Pancreas (tissue), 10 donors: ENCODE results near the gene PRSS50. TPM values are rescaled to one million over a fixed set of nuclear protein-coding genes. Genes with fewer than 3 reads are reported as not detected.
"Not testable (repeated sequence)": the region's sequence is repeated elsewhere in the genome, so short reads cannot be mapped to it uniquely, and the experiment has no call there.

Experiments used
- ATAC-seq, 4 donors: fragments of 200-7000 bp; cut with Tn5 transposase; one replicate each; pipeline versions ENCODE4 v1.8.0 to v1.9.1; 2020; ENCODE audit warnings: mild to moderate bottlenecking in 4 of 4, moderate library complexity in 4 of 4
- DNase-seq, 6 donors: peaks; one replicate each; pipeline ENCODE4 v3.0.0-alpha.2; 2020
- FAIRE-seq: peaks from 2 replicates; lab custom pipeline; 2012; peaks lifted over from hg19 to GRCh38; lab: Jason Lieb, UNC
- H3K27ac ChIP-seq, 4 donors: fragments of 200-600 bp; sonication (generic); 1 replicate in 3 of 4; 2 replicates in 1 of 4; pipeline versions ENCODE4 v1.5.0 to v1.8.0; 2020
- H3K27me3 ChIP-seq, 4 donors: fragments of 200-600 bp; one replicate each; pipeline ENCODE4 v1.8.0; 2021
- H3K36me3 ChIP-seq, 3 donors: fragments of 200-600 bp; sonication (generic) in 1 of 3; one replicate each; pipeline versions ENCODE4 v1.5.0 to v1.8.0; 2020 to 2021
- H3K4me1 ChIP-seq, 3 donors: fragments of 200-600 bp; one replicate each; pipeline ENCODE4 v1.8.0; 2021
- H3K4me3 ChIP-seq, 4 donors: fragments of 200-600 bp; sonication (generic) in 2 of 4; one replicate each; pipeline versions ENCODE4 v1.5.0 to v1.8.0; 2020 to 2021
- H3K9me3 ChIP-seq, 4 donors: fragments of 200-600 bp; one replicate each; pipeline ENCODE4 v1.8.0; 2021
- CTCF ChIP-seq, 4 donors: fragments of 200-600 bp; sonication (generic) in 3 of 4; IDR thresholded peaks; one replicate each; pipeline versions ENCODE4 v1.5.0 to v1.8.0; 2021; ENCODE audit warnings: antibody characterized with exemption in 4 of 4
- WGBS, 2 donors: extraction: QIAGEN DNeasy Blood & Tissue Kit; methylation state at CpG; one replicate each; pipeline ENCODE4 v1.1.7; 2013; 5-methylcytosine and 5-hydroxymethylcytosine counted together
- intact Hi-C, 3 donors: fragments of 100-400 bp; cut with DNase I; formaldehyde crosslinking; loops; one replicate each; pipeline versions ENCODE4 v1.11.1 to v1.14.2; 2022
- polyA plus RNA-seq, 2 donors: library from polyadenylated mRNA; stranded (reverse); fragments of 200-250 nt; gene quantifications; one replicate each; pipeline ENCODE4 v1.2.3, GENCODE V29; 2013
- total RNA-seq, 6 donors: library from RNA; stranded (reverse); fragmentation: NEBNext Ultra II Directional in 4 of 6; extraction: Animal tissue kit (Norgen Biotek cat#: 25700) in 4 of 6; gene quantifications; one replicate each; pipeline versions ENCODE4 v1.2.1 to v1.2.4, GENCODE V29; 2021 to 2023
- donor health status: healthy with polysubstance abuse.
- donor health status: DM: no; HTN: no; CAD: no; lungs with moderate emphysema.
- donor health status: DM: no; HTN: no; CAD: no.
- donor health status: control.
- donor health status: control.
- donor health status: Bipolar disorder and iron deficiency.
- donor health status: DM: yes; HTN: yes; CAD: no.
- donor health status: DM: no; HTN: no; CAD: no.
- donor health status: DM: no; HTN: no; CAD: no.
- donor health status: DM: yes; HTN: yes; CAD: no.

PRSS50 gene
- total and polyA plus RNA-seq, 8 donors, result 0.28 to 2.2 (median 0.51) TPM

- DNase-seq (no peak), ATAC-seq (no peak), FAIRE-seq (no peak)
- Histone ChIP-seq H3K27me3 (no peaks in the 10 kb centered on the region), H3K9me3 (no peaks in the 10 kb centered on the region), H3K4me3 (no peak overlapping the region), H3K4me1 (no peaks in the 10 kb centered on the region), H3K36me3 (no peaks in the 10 kb centered on the region), H3K27ac (no peak overlapping the region)
- intact Hi-C loops, result no loop called here
- TF ChIP-seq CTCF (IDR thresholded peaks at IDR 0.05), result no peak
- WGBS, 2 donors, result 90 to 96% methylated on average over 29 to 31 of the region's 31 CpGs
Observed at GRCh38 chr3:46756642-46757041, 39.0 kb upstream of the PRSS50 start.

- WGBS, 2 donors, result 86 to 92% methylated on average over 6 of the region's 6 CpGs
- no peak for FAIRE-seq
Observed at GRCh38 chr3:46755646-46756045, 38.0 kb upstream of the PRSS50 start.

GRCh38 chr3:46753127-46753526 is 35.5 kb upstream of the PRSS50 start:
- H3K4me3 ChIP-seq, H3K9me3 ChIP-seq, H3K27me3 ChIP-seq, FAIRE-seq, H3K36me3 ChIP-seq, H3K4me1 ChIP-seq, ATAC-seq, DNase-seq, intact Hi-C loops, H3K27ac ChIP-seq: not testable (repeated sequence)
- WGBS, 2 donors, result 77 to 82% methylated on average over 6 of the region's 6 CpGs

More at GRCh38 chr3:46755646-46756045, 38.0 kb upstream of the PRSS50 start:
- Histone ChIP-seq H3K9me3 (no peaks in the 10 kb centered on the region), H3K27me3 (no peaks in the 10 kb centered on the region), H3K27ac (no peak overlapping the region), H3K36me3 (no peaks in the 10 kb centered on the region), H3K4me3 (no peak overlapping the region), H3K4me1 (no peaks in the 10 kb centered on the region)
- TF ChIP-seq CTCF (IDR thresholded peaks at IDR 0.05), result no peak
- no peak for ATAC-seq
- no peak for DNase-seq
- intact Hi-C loops, result no loop called here

GRCh38 chr3:46750555-46751038 is 32.9 kb upstream of the PRSS50 start:
- intact Hi-C loops, result no loop called here
- no peak for TF ChIP-seq CTCF (IDR thresholded peaks at IDR 0.05)
- ATAC-seq (no peak), FAIRE-seq (no peak), DNase-seq (no peak)
- no peak overlapping the region for H3K4me3 ChIP-seq
- WGBS, 2 donors, result 91 to 97% methylated on average over 38 to 41 of the region's 41 CpGs
- no peaks in the 10 kb centered on the region for H3K4me1 ChIP-seq
- H3K27ac ChIP-seq, result no peak overlapping the region
- no peaks in the 10 kb centered on the region for H3K9me3 ChIP-seq
- H3K36me3 ChIP-seq, result no peaks in the 10 kb centered on the region
- no peaks in the 10 kb centered on the region for H3K27me3 ChIP-seq

- FAIRE-seq (no peak), DNase-seq (no peak), ATAC-seq (no peak)
- no peak overlapping the region for H3K27ac ChIP-seq
- no peak overlapping the region for H3K4me3 ChIP-seq
- no peaks in the 10 kb centered on the region for H3K9me3 ChIP-seq
- no peaks in the 10 kb centered on the region for H3K36me3 ChIP-seq
- H3K27me3 ChIP-seq, result no peaks in the 10 kb centered on the region
- intact Hi-C loops, result no loop called here
- TF ChIP-seq CTCF (IDR thresholded peaks at IDR 0.05), result no peak
- no peaks in the 10 kb centered on the region for H3K4me1 ChIP-seq
- WGBS, 2 donors, result 82 to 85% methylated on average over 4 of the region's 4 CpGs
Observed at GRCh38 chr3:46749129-46749528, 31.5 kb upstream of the PRSS50 start.
